Stromal cell of bone marrow (primary cell): ENCODE measurements around the gene CPHXL.

Experiments
- DNase-seq: peaks from one replicate; pipeline ENCODE4 v3.0.0-alpha.2; 2012; ENCODE audit warnings: low read depth

The CPHXL gene

GRCh38 chr16:75701361-75701760, 24.9 kb downstream of the CPHXL start, which contains the start of gene DUXB:
TSS of gene DUXB (minus strand) at chr16:75701461. CDS start at chr16:75701418, 43 bp downstream.
- no peak for DNase-seq

GRCh38 chr16:75697571-75697970, 28.7 kb downstream of the CPHXL start:
- DNase-seq: no peak

GRCh38 chr16:75695708-75696107, 30.6 kb downstream of the CPHXL start:
- DNase-seq: no peak

- DNase-seq: no peak
Observed at GRCh38 chr16:75687361-75687760, 38.9 kb downstream of the CPHXL start.

- DNase-seq: no peak
Observed at GRCh38 chr16:75682308-75682707, 44.0 kb downstream of the CPHXL start.

GRCh38 chr16:75679366-75679765, 46.9 kb downstream of the CPHXL start:
- DNase-seq: no peak

GRCh38 chr16:75676909-75677308, 49.4 kb downstream of the CPHXL start, which contains the start of gene CPHXL2:
TSS of gene CPHXL2 (minus strand) at chr16:75677009. CDS start at chr16:75676999, 10 bp downstream.
- no peak for DNase-seq

GRCh38 chr16:75667503-75667902, 58.8 kb downstream of the CPHXL start:
- no peak for DNase-seq
